Measurements from ENCODE around the gene SIVA1.

- TF ChIP-seq CTCF (IDR thresholded peaks at IDR 0.05) = no peak
- TF ChIP-seq EZH2 (IDR thresholded peaks at IDR 0.05; ENCODE audit: borderline replicate concordance, insufficient read depth, low read depth, low read length, poor library complexity, severe bottlenecking) = no peak
Observed at GRCh38 chr14:104781271-104782077, 28.5 kb downstream of the SIVA1 start.
